Fibroblast of the conjunctiva (primary cell): Measurements from ENCODE around the gene NOS1.
"Not testable (repeated sequence)": the region's sequence is repeated elsewhere in the genome, so short reads cannot be mapped to it uniquely, and the experiment has no call there.

Experiments
- DNase-seq: peaks from one replicate; pipeline ENCODE4 v3.0.0-alpha.2; 2010; ENCODE audit warnings: low read depth

NOS1 gene

DNA sequence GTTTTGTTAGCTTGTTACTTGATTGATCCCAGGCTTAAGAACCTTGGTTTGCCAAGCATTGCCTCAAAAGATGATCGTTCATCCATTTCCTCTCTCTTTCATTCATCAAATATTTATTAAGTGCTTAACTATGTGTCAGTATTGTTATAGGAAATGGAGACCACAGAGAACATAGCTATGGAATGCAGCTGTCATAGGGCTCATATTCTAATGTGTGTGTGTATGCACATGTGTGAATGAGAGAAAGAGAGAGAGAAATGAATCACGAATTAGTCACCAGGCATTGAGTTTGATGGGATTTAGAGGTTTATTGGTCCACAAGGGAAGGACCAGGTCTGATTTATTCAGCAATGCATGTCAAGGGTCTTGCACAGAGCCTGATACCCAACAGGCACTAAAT, 100.2 kb downstream of the NOS1 start:
- DNase-seq = no peak

DNA sequence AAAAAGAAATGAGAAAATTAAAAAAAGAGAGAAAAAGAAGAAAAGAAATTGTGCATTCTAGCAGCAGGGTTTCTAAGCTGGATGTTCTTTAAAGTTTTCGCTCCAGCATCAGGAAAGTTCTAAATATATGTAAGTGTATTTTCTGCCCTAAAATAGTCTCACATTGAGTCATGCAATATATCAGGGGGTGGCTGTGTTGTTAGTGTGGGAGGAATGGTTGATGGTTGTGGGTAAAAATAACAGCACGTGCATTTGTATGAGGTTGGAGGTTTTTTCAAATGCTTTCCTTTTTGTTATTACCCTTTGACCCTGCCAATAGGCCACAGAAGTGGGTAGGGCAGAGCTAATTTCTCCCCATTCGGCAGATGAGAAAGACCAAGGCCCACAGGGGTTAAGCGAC, 106.0 kb downstream of the NOS1 start:
- DNase-seq = no peak

- DNase-seq = no peak
These were observed 117.9 kb downstream of the NOS1 start for GRCh38 chr12:117243488-117243887.

GRCh38 chr12:117241697-117242096, 119.7 kb downstream of the NOS1 start:
- no peak for DNase-seq

DNA sequence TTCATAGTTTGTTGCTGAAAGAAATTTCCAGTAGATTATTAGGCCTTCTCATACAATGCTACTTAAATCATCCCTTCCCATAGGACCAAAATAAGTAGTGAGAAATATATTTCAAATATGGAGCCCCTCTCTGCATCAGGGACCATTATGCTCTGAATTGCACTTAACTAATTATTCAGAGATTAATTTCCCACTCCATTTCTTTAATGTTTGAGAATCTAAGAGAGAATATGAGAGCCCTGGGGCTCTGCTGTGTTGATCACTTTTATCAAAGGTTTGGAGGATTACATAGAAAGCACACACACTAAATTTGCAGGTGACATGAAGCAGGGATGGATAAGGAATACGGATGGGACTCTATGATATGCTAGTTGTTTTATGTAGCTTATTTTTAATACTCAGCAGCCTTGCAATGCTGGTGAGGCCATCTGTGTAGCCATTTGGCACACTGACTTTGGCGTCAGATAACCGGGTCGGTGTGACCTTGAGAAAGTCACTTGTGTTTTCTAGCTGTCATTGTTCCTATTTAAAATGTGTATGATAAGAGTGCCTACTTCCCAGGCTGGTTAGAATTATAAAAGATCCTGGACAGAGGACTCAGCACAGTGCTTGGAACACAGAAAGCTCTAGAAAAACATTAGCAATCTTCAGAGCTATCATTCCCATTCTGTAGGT, 121.2 kb downstream of the NOS1 start:
- no peak for DNase-seq

DNA sequence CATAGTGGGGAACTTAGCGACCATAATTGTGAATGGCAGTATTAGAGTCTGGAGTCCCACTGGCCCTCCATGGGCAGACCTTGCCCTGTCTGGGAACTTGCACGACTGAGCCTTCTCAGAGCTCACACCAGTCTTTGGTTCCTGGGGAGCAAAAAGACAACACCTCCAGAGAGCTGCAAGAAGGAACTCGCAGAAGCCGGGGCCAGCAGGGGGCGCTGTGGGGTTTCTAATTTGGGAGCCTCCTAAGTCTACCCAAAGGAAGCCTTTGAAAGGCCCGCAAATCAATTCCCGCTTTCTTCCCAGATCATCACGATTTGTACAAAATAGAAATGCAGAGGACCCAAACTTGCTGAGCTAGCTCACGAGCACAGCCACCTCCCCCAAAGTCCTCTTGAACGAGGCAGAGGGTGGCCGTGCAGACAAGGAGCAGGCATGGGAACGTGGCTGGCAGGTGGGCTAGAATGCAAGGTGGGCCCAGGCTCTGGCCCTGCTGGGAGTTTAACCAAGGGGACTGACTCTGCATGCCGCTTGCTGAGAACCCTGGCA, 124.9 kb downstream of the NOS1 start:
- DNase-seq = peak; percentile 24

GRCh38 chr12:117235261-117235660, 126.2 kb downstream of the NOS1 start:
- DNase-seq = no peak

GRCh38 chr12:117234441-117234840, 127.0 kb downstream of the NOS1 start:
- no peak for DNase-seq

- DNase-seq = no peak
These were observed 129.7 kb downstream of the NOS1 start for GRCh38 chr12:117231750-117232149.

- DNase-seq = no peak
These were observed 133.2 kb downstream of the NOS1 start for GRCh38 chr12:117228239-117228638.

GRCh38 chr12:117227000-117227653, 134.3 kb downstream of the NOS1 start:
- DNase-seq = no peak

DNA sequence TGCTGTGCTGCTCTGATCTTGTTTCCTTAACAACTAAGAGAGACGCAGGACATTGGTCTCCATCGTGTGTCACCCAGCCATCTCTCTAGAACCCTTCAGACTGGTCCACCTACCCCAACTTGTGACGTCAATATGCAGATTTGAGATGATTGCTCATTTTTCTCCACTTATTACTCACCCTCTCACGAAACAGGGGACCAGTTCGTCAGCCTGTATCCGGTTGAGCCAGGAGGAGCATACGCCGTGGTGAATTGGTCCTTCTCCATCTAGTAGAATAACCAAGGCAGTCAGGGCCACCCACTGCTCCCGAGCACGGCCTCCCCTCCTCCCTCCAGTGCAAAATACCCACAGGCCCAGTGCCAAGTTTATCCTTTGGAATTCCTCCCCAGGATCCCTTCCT, 134.9 kb downstream of the NOS1 start:
- no peak for DNase-seq

DNA sequence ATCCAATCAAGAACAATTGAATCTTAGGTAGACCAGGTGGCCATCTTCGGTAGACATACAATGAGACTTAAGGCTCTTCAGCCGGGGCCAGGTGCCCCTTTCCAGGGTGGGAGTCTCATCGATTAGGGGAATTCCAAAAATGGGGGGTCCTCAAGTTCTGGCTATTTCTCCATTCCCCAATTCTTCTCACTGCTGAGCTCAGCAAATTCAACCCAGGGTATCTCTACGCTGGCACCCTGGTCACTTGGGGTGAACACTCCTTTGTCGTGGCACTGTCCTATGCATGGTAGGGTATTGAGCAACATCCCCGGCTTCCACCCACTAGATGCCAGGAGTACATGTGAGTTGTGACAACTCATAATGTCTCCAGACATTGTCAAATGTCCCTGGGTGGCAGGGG, 136.2 kb downstream of the NOS1 start:
- no peak for DNase-seq

- not testable (repeated sequence) for DNase-seq
These were observed 140.5 kb downstream of the NOS1 start for GRCh38 chr12:117220947-117221346.

DNA sequence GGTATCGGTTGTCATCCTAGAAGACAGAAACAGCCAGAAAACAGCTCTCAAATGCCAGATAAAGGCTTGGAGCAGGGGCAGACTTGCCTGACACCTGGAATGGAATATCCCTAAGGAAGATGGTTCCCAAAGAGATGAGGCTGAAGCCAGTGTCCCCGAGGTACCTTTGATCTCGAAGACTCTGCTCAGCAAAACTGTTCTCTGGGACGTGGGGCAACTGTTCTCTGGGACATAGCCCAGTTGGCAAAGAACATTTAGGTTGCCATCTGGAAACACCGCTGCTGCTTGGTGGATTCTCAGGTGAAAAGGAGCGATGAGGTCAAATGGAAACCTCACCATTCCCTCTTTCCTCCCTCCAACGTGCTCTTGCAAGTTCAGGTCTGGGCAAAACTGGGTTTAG, 143.3 kb downstream of the NOS1 start:
- DNase-seq = no peak

DNA sequence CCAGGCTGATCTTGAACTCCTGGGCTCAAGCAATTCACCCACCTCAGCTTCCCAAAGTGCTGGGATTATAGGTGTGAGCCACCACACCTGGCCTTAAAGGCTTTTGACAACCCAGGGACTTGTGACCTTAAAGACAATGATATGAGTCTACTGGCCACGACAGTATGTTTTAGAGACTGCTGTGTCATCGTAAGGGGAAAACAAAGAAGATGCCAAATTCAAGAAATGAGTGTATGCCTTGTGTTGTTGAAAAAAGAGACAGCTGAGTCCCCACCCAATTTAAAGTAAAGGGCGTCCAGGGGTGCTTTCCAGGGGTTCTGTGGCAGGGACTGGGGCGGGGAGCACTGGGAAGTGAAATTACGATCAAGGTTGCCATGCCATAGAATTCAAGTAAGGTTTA, 144.7 kb downstream of the NOS1 start:
- DNase-seq = no peak

- DNase-seq = no peak
These were observed 146.6 kb downstream of the NOS1 start for GRCh38 chr12:117214797-117215196.

DNA sequence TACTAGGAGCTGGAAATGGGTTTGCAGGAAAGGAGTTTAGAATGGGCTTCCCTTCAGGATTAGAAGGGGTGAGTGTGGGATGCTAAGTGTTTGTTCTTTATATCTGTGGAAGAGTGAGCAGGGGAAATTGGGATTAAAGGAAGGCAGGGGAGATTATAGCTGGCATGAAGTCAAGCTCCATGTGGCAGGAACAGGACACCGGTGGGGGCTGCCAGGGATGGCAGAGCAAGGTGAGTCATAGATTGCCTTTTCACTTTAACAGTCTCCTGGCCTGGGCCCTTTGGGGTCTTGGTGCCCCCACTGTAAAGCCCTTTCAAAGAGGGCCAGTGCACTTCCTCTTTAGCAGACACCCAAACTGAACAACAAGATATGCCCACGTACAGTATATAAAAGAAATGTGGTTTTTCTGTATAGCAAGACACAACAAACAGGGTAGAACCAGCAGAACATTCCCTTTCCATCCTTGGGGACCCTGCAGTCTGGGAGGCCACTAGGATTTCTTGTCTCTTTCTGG, 148.1 kb downstream of the NOS1 start:
- no peak for DNase-seq

GRCh38 chr12:117212563-117213190, 148.7 kb downstream of the NOS1 start:
- DNase-seq = peak; percentile 54

- no peak for DNase-seq
These were observed 151.0 kb downstream of the NOS1 start for GRCh38 chr12:117210266-117210918.

GRCh38 chr12:117209626-117210025, 151.8 kb downstream of the NOS1 start:
- DNase-seq = no peak

- no peak for DNase-seq
These were observed 152.5 kb downstream of the NOS1 start for GRCh38 chr12:117208811-117209455.
